HepG2 (cell line): ENCODE measurements around the gene PKP3. TPM values are rescaled to one million over a fixed set of nuclear protein-coding genes. Genes with fewer than 3 reads are reported as not detected.

Source experiments
- AGO2 ChIP-seq: fragments of 200-400 bp; formaldehyde crosslinking; optimal IDR thresholded peaks from 2 replicates; pipeline ENCODE3; 2017; ENCODE audit warnings: mild to moderate bottlenecking, low read depth, low read length, moderate library complexity
- ARHGAP35 ChIP-seq: sonication (generic); formaldehyde crosslinking; IDR thresholded peaks from 2 replicates; pipeline ENCODE4 v1.9.0; 2022; ENCODE audit warnings: mild to moderate bottlenecking, inconsistent platforms, moderate library complexity, missing genetic modification reagents, borderline replicate concordance
- FLYWCH1 ChIP-seq: sonication (generic); formaldehyde crosslinking; IDR thresholded peaks from 2 replicates; pipeline ENCODE4 v1.8.1; 2023; ENCODE audit warnings: mild to moderate bottlenecking, missing genetic modification reagents
- KDM2A ChIP-seq: sonication (generic); formaldehyde crosslinking; IDR thresholded peaks from 2 replicates; pipeline ENCODE4 v1.4.0; 2020; ENCODE audit warnings: low read depth, missing genetic modification reagents, borderline replicate concordance
- PBX2 ChIP-seq: IDR thresholded peaks from 2 replicates; pipeline ENCODE4 v1.6.1; 2016; ENCODE audit warnings: control low read depth
- PHF8 ChIP-seq: sonication (generic); formaldehyde crosslinking; IDR thresholded peaks from 2 replicates; pipeline ENCODE4 v1.5.0; 2020; ENCODE audit warnings: missing genetic modification reagents
- RAD51 ChIP-seq: fragments of 450-650 bp; IDR thresholded peaks from 2 replicates; pipeline ENCODE4 v1.6.1; 2016; ENCODE audit warnings: borderline replicate concordance
- SMC3 ChIP-seq: IDR thresholded peaks from 2 replicates; pipeline ENCODE4 v1.6.1; 2011; ENCODE audit warnings: low read length, improper control_type of control experiment
- ZBTB20 ChIP-seq: sonication (generic); formaldehyde crosslinking; IDR thresholded peaks from 2 replicates; pipeline ENCODE4 v1.8.1; 2023; ENCODE audit warnings: missing genetic modification reagents, low read depth, mild to moderate bottlenecking, borderline replicate concordance
- ZFY ChIP-seq: sonication (generic); formaldehyde crosslinking; IDR thresholded peaks from 2 replicates; pipeline ENCODE4 v1.4.0; 2020; ENCODE audit warnings: missing genetic modification reagents
- ZNF260 ChIP-seq: sonication (generic); formaldehyde crosslinking; IDR thresholded peaks from 2 replicates; pipeline ENCODE4 v1.4.0; 2020; ENCODE audit warnings: missing genetic modification reagents, low read depth, mild to moderate bottlenecking, borderline replicate concordance
- ZNF274 ChIP-seq: sonication (generic); formaldehyde crosslinking; IDR thresholded peaks from 2 replicates; pipeline ENCODE4 v1.5.1; 2020; ENCODE audit warnings: mild to moderate bottlenecking, missing genetic modification reagents
- ZNF280B ChIP-seq: sonication (generic); formaldehyde crosslinking; IDR thresholded peaks from 2 replicates; pipeline ENCODE4 v1.5.0; 2020; ENCODE audit warnings: missing genetic modification reagents, mild to moderate bottlenecking, borderline replicate concordance
- ZSCAN20 ChIP-seq: sonication (generic); formaldehyde crosslinking; IDR thresholded peaks from 2 replicates; pipeline ENCODE4 v1.4.0; 2020; ENCODE audit warnings: missing genetic modification reagents, mild to moderate bottlenecking, borderline replicate concordance
- polyA plus RNA-seq, 8 experiments: library from polyadenylated mRNA; depleted of rRNA in 3 of 8; stranded (reverse) in 7 of 8; unstranded in 1 of 8; fragments of >200 nt; fragmentation: Illumina TruSeq in 4 of 8; extraction: Trizol in 4 of 8; gene quantifications; 2 replicates each; pipeline versions ENCODE4 v1.2.1 to v1.2.3, GENCODE V29; 2011 to 2016; ENCODE audit warnings: low read depth in 4 of 8, missing spikeins in 1 of 8, mixed read lengths in 1 of 8; ENCODE audit not compliant: insufficient read depth in 1 of 8
- total RNA-seq, 5 experiments: library from RNA; depleted of rRNA; stranded (reverse); fragments of >200 nt; fragmentation: Illumina TruSeq; extraction: Trizol; gene quantifications; 2 replicates each; pipeline ENCODE4 v1.2.3, GENCODE V29; 2016; ENCODE audit warnings: low read depth in 1 of 5
- TF ChIP-seq, protein P1 (sequence below): sonication (generic); formaldehyde crosslinking; IDR thresholded peaks from 2 replicates; pipeline ENCODE4 v1.5.0; 2020; ENCODE audit warnings: mild to moderate bottlenecking, missing genetic modification reagents, borderline replicate concordance
- TF ChIP-seq, protein P2 (sequence below): sonication (generic); formaldehyde crosslinking; IDR thresholded peaks from 2 replicates; pipeline ENCODE4; 2020; ENCODE audit warnings: missing genetic modification reagents, mild to moderate bottlenecking, borderline replicate concordance
- TF ChIP-seq, protein P3 (sequence below): IDR thresholded peaks from 2 replicates; pipeline ENCODE4 v1.6.1; 2012; ENCODE audit warnings: low read length, improper control_type of control experiment

Gene PKP3
- total and polyA plus RNA-seq, 2 of the 13 experiments (the other 11 are each of a cell fraction or from before 2014, with no cell fraction given): 18.0 to 28.7 TPM

- TF ChIP-seq ZSCAN20 (CRISPR knock-in tag): no peak
- TF ChIP-seq ZNF280B (CRISPR knock-in tag): no peak
- TF ChIP-seq FLYWCH1 (CRISPR knock-in tag): no peak
- 0 out of 2 replicates have a peak, but pooled peaks have one; percentile 16 for TF ChIP-seq KDM2A (CRISPR knock-in tag)
- no peak; the same call in 1 of the 2 replicates for TF ChIP-seq ZNF274 (CRISPR knock-in tag)
- no peak for TF ChIP-seq ZBTB20 (CRISPR knock-in tag)
- TF ChIP-seq RAD51: no peak
- no peak for TF ChIP-seq ZNF260 (CRISPR knock-in tag)
- TF ChIP-seq, protein P1, sequence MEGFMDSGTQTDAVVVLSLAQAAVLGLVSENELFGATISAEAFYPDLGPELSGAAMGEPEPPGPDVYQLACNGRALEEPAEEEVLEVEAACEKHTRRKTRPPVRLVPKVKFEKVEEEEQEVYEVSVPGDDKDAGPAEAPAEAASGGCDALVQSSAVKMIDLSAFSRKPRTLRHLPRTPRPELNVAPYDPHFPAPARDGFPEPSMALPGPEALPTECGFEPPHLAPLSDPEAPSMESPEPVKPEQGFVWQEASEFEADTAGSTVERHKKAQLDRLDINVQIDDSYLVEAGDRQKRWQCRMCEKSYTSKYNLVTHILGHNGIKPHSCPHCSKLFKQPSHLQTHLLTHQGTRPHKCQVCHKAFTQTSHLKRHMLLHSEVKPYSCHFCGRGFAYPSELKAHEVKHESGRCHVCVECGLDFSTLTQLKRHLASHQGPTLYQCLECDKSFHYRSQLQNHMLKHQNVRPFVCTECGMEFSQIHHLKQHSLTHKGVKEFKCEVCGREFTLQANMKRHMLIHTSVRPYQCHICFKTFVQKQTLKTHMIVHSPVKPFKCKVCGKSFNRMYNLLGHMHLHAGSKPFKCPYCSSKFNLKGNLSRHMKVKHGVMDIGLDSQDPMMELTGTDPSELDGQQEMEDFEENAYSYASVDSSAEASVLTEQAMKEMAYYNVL (CRISPR knock-in tag): no peak
- TF ChIP-seq, protein P2, sequence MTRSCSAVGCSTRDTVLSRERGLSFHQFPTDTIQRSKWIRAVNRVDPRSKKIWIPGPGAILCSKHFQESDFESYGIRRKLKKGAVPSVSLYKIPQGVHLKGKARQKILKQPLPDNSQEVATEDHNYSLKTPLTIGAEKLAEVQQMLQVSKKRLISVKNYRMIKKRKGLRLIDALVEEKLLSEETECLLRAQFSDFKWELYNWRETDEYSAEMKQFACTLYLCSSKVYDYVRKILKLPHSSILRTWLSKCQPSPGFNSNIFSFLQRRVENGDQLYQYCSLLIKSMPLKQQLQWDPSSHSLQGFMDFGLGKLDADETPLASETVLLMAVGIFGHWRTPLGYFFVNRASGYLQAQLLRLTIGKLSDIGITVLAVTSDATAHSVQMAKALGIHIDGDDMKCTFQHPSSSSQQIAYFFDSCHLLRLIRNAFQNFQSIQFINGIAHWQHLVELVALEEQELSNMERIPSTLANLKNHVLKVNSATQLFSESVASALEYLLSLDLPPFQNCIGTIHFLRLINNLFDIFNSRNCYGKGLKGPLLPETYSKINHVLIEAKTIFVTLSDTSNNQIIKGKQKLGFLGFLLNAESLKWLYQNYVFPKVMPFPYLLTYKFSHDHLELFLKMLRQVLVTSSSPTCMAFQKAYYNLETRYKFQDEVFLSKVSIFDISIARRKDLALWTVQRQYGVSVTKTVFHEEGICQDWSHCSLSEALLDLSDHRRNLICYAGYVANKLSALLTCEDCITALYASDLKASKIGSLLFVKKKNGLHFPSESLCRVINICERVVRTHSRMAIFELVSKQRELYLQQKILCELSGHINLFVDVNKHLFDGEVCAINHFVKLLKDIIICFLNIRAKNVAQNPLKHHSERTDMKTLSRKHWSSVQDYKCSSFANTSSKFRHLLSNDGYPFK (CRISPR knock-in tag): no peak
- TF ChIP-seq AGO2: no peak
- TF ChIP-seq SMC3: no peak
- TF ChIP-seq, protein P3, sequence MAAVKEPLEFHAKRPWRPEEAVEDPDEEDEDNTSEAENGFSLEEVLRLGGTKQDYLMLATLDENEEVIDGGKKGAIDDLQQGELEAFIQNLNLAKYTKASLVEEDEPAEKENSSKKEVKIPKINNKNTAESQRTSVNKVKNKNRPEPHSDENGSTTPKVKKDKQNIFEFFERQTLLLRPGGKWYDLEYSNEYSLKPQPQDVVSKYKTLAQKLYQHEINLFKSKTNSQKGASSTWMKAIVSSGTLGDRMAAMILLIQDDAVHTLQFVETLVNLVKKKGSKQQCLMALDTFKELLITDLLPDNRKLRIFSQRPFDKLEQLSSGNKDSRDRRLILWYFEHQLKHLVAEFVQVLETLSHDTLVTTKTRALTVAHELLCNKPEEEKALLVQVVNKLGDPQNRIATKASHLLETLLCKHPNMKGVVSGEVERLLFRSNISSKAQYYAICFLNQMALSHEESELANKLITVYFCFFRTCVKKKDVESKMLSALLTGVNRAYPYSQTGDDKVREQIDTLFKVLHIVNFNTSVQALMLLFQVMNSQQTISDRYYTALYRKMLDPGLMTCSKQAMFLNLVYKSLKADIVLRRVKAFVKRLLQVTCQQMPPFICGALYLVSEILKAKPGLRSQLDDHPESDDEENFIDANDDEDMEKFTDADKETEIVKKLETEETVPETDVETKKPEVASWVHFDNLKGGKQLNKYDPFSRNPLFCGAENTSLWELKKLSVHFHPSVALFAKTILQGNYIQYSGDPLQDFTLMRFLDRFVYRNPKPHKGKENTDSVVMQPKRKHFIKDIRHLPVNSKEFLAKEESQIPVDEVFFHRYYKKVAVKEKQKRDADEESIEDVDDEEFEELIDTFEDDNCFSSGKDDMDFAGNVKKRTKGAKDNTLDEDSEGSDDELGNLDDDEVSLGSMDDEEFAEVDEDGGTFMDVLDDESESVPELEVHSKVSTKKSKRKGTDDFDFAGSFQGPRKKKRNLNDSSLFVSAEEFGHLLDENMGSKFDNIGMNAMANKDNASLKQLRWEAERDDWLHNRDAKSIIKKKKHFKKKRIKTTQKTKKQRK: no peak
- 0 out of 2 replicates have a peak, but pooled peaks have one; percentile 29 for TF ChIP-seq PHF8 (CRISPR knock-in tag)
- TF ChIP-seq ZFY (CRISPR knock-in tag): peak; percentile 28
- no peak for TF ChIP-seq ARHGAP35 (CRISPR knock-in tag)
- no peak for TF ChIP-seq PBX2 (CRISPR knock-in tag)
Measured at GRCh38 chr11:370070-370941, 23.7 kb upstream of the PKP3 start (continued).
